HCT116 (cell line): ENCODE measurements around the gene SFXN5. TPM values are rescaled to one million over a fixed set of nuclear protein-coding genes. Genes with fewer than 3 reads are reported as not detected.

ENCODE experiments used
- ATAC-seq: fragments of 200-7000 bp; cut with Tn5 transposase; 2 replicates; pipeline ENCODE4 v1.9.1; 2020; ENCODE audit warnings: mild to moderate bottlenecking, moderate library complexity
- BruUV-seq: library from RNA; stranded (reverse); fragments of 400-500 nt; replicated peaks from 2 replicates; lab custom pipeline; 2021; lab: Mats Ljungman, UMichigan
- CTCF ChIA-PET: fragments of 300-600 bp; sonication (Branson Sonifier 250); formaldehyde crosslinking; loops from one replicate; lab custom pipeline; 2021; ENCODE audit warnings: antibody characterized with exemption; lab: Charles Lee
- POLR2A ChIA-PET: fragments of 300-600, 350-600 bp; sonication (Branson Sonifier 250); formaldehyde crosslinking; loops from one replicate; lab custom pipeline; 2021; ENCODE audit warnings: antibody characterized with exemption; lab: Charles Lee
- RAD21 ChIA-PET, 2 experiments: fragments of 300-600 bp; sonication (Branson Sonifier 250); formaldehyde crosslinking; loops; one replicate each; lab custom pipeline; 2023; ENCODE audit warnings: low total read pairs in 2 of 2; ENCODE audit not compliant: uncharacterized antibody in 2 of 2, unreplicated experiment in 2 of 2, low non-redundant PET in 1 of 2; lab: Charles Lee
- DNase-seq: peaks from one replicate; pipeline ENCODE4 v3.0.0-alpha.2; 2010; ENCODE audit warnings: low read depth, low spot score
- H2AFZ ChIP-seq: fragments of 200-600 bp; shearing (Covaris generic), sonication (generic); 2 replicates; pipeline ENCODE4 v1.6.1; 2017; ENCODE audit warnings: low read depth, mixed run types, mixed read lengths, antibody characterized with exemption, low read length; ENCODE audit not compliant: poor library complexity, severe bottlenecking
- H3K27ac ChIP-seq: 2 replicates; pipeline ENCODE4 v1.5.1; 2012; ENCODE audit warnings: low read depth, low read length
- H3K27me3 ChIP-seq: fragments of 200-600 bp; sonication (generic); 2 replicates; pipeline ENCODE4 v1.6.1; 2016; ENCODE audit warnings: mixed run types, low read length, mixed read lengths; ENCODE audit not compliant: insufficient read depth
- H3K36me3 ChIP-seq, 2 experiments: fragments of 200-500 bp in 1 of 2; fragments of 200-600 bp in 1 of 2; sonication (Bioruptor generic) in 1 of 2; sonication (generic) in 1 of 2; 2 replicates each; pipeline versions ENCODE4 v1.5.1 to v1.6.1; 2014 to 2016; ENCODE audit warnings: low read length in 2 of 2, inconsistent platforms in 1 of 2, mixed read lengths in 1 of 2, mixed run types in 1 of 2; ENCODE audit not compliant: insufficient read depth in 2 of 2, control insufficient read depth in 1 of 2
- H3K4me1 ChIP-seq, 2 experiments: fragments of 200-600 bp in 1 of 2; sonication (generic) in 1 of 2; 2 replicates each; pipeline versions ENCODE4 v1.5.1 to v1.6.1; 2012 to 2017; ENCODE audit warnings: low read length in 2 of 2, inconsistent platforms in 1 of 2, mild to moderate bottlenecking in 1 of 2, mixed read lengths in 1 of 2, mixed run types in 1 of 2, moderate library complexity in 1 of 2; ENCODE audit not compliant: insufficient read depth in 2 of 2, control insufficient read depth in 1 of 2
- H3K4me2 ChIP-seq: fragments of 200-600 bp; sonication (generic); 2 replicates; pipeline ENCODE4 v1.6.1; 2017; ENCODE audit warnings: mixed run types, low read length, mixed read lengths
- H3K4me3 ChIP-seq, 2 experiments: fragments of 200-600 bp in 1 of 2; sonication (generic) in 1 of 2; replicated peaks in 1 of 2; 2 replicates each; pipeline ENCODE4 v1.5.1; 2011 to 2016; ENCODE audit warnings: low read length in 2 of 2, control low read depth in 1 of 2, low read depth in 1 of 2, mild to moderate bottlenecking in 1 of 2, mixed read lengths in 1 of 2, mixed run types in 1 of 2
- H3K79me2 ChIP-seq: fragments of 200-600 bp; sonication (generic); 2 replicates; pipeline ENCODE4 v1.6.1; 2017; ENCODE audit warnings: mild to moderate bottlenecking, mixed run types, low read length, moderate library complexity, mixed read lengths; ENCODE audit not compliant: insufficient read depth
- H3K9ac ChIP-seq: fragments of 200-600 bp; sonication (generic); 2 replicates; pipeline ENCODE4 v1.6.1; 2016; ENCODE audit warnings: low read length, mixed read lengths
- H3K9me2 ChIP-seq: fragments of 200-600 bp; sonication (generic), shearing (Covaris generic); 2 replicates; pipeline ENCODE4 v1.6.1; 2017; ENCODE audit warnings: mixed run types, mild to moderate bottlenecking, moderate library complexity; ENCODE audit not compliant: insufficient read depth
- H3K9me3 ChIP-seq, 2 experiments: fragments of 200-500 bp in 1 of 2; fragments of 200-600 bp in 1 of 2; sonication (Bioruptor generic) in 1 of 2; sonication (generic) in 1 of 2; 2 replicates each; pipeline ENCODE4 v1.6.1; 2014 to 2017; ENCODE audit warnings: low read length in 2 of 2, mixed read lengths in 2 of 2, inconsistent platforms in 1 of 2, low read depth in 1 of 2, mild to moderate bottlenecking in 1 of 2, mixed run types in 1 of 2, moderate library complexity in 1 of 2; ENCODE audit not compliant: control insufficient read depth in 1 of 2, insufficient read depth in 1 of 2
- H4K20me1 ChIP-seq: fragments of 200-600 bp; sonication (generic), shearing (Covaris generic); 2 replicates; pipeline ENCODE4 v1.6.1; 2017; ENCODE audit warnings: mixed run types, mild to moderate bottlenecking, moderate library complexity; ENCODE audit not compliant: insufficient read depth
- CEBPB ChIP-seq: IDR thresholded peaks from 2 replicates; pipeline ENCODE4 v1.6.1; 2012; ENCODE audit warnings: low read depth
- EGR1 ChIP-seq: IDR thresholded peaks from 2 replicates; pipeline ENCODE4 v1.6.1; 2012; ENCODE audit warnings: low read depth
- ELF1 ChIP-seq: IDR thresholded peaks from 2 replicates; pipeline ENCODE4 v1.6.1; 2012; ENCODE audit warnings: low read depth, borderline replicate concordance
- FOSL1 ChIP-seq: IDR thresholded peaks from 2 replicates; pipeline ENCODE4 v1.6.1; 2012; ENCODE audit warnings: low read depth
- JUND ChIP-seq: IDR thresholded peaks from 2 replicates; pipeline ENCODE4 v1.6.1; 2012
- MAX ChIP-seq: IDR thresholded peaks from 2 replicates; pipeline ENCODE4 v1.6.1; 2012
- POLR2A ChIP-seq: IDR thresholded peaks from 2 replicates; pipeline ENCODE4 v1.7.0; 2011; ENCODE audit warnings: borderline replicate concordance; ENCODE audit not compliant: insufficient read depth, insufficient read length; ENCODE audit errors: extremely low read depth
- POLR2AphosphoS5 ChIP-seq: IDR thresholded peaks from 2 replicates; pipeline ENCODE4 v1.6.1; 2011; ENCODE audit warnings: mild to moderate bottlenecking, low read depth, low read length, moderate library complexity
- SP1 ChIP-seq: IDR thresholded peaks from 2 replicates; pipeline ENCODE4 v1.6.1; 2012; ENCODE audit warnings: low read depth
- TCF7L2 ChIP-seq: IDR thresholded peaks from 2 replicates; pipeline ENCODE4 v1.7.0; 2011; ENCODE audit warnings: borderline replicate concordance, inconsistent platforms; ENCODE audit not compliant: insufficient read depth, insufficient read length; ENCODE audit errors: extremely low read depth
- YY1 ChIP-seq: IDR thresholded peaks from 2 replicates; pipeline ENCODE4 v1.6.1; 2011; ENCODE audit warnings: low read length, low read depth, moderate library complexity, mild to moderate bottlenecking; ENCODE audit not compliant: insufficient replicate concordance; ENCODE audit errors: extremely low read depth
- ZFX ChIP-seq: fragments of 450-650 bp; IDR thresholded peaks from 2 replicates; pipeline ENCODE4 v1.6.1; 2017
- intact Hi-C: fragments of 100-400 bp; cut with micrococcal nuclease; formaldehyde crosslinking; loops from 2 replicates; pipeline ENCODE4 v1.10.0; 2022
- total RNA-seq: library from RNA; stranded (reverse); gene quantifications from one replicate; pipeline ENCODE4 v1.2.1, GENCODE V29; 2021; ENCODE audit not compliant: unreplicated experiment

The SFXN5 gene
- total RNA-seq, 1 experiment from 2014 or later, result 10.0 TPM

- ChIA-PET POLR2A (no interaction called here), RAD21 (no interaction called here), CTCF (no interaction called here)
- ATAC-seq, result peak; percentile 54
- no peaks in the 10 kb centered on the region for H3K27me3 ChIP-seq
- H3K4me1 ChIP-seq, result peaks cover 20 to 30% of the 10 kb centered on the region in 2 experiments
- H3K9me2 ChIP-seq, result no peaks in the 10 kb centered on the region
- H4K20me1 ChIP-seq, result no peaks in the 10 kb centered on the region
- DNase-seq, result peak; percentile 26
- peak overlapping the region; percentile 69 to 85 for H3K4me3 ChIP-seq
- TF ChIP-seq FOSL1 (no peak), MAX (0 out of 2 replicates have a peak, but pooled peaks have one; percentile 30), POLR2AphosphoS5 (peak; percentile 43)
- TSS peak; percentile 53 for BruUV-seq
- H2AFZ ChIP-seq, result no peak overlapping the region
- peak overlapping the region; percentile 91 for H3K27ac ChIP-seq
- no peaks in the 10 kb centered on the region; a peak in 1 of 4 replicates for H3K36me3 ChIP-seq
- H3K9me3 ChIP-seq, result no peaks in the 10 kb centered on the region
- peak overlapping the region; percentile 88 for H3K4me2 ChIP-seq
- peak overlapping the region; percentile 91 for H3K9ac ChIP-seq
- intact Hi-C loops, result no loop called here
- H3K79me2 ChIP-seq, result peaks cover 59% of the 10 kb centered on the region
Observed at GRCh38 chr2:73111073-73112025, 39.8 kb upstream of the SFXN5 start.

- no peaks in the 10 kb centered on the region for H3K27me3 ChIP-seq
- H3K4me1 ChIP-seq, result peaks cover 20 to 34% of the 10 kb centered on the region in 2 experiments
- no TSS peak for BruUV-seq
- no peak overlapping the region for H2AFZ ChIP-seq
- TF ChIP-seq CEBPB (no peak), SP1 (no peak), ZFX (no peak), ELF1 (no peak), EGR1 (no peak), TCF7L2 (no peak), JUND (no peak), YY1 (no peak), POLR2A (no peak)
- H3K9me3 ChIP-seq, result no peaks in the 10 kb centered on the region
- DNase-seq (no peak), ATAC-seq (no peak)
- peak overlapping the region; percentile 88 for H3K4me2 ChIP-seq
- peaks cover 66% of the 10 kb centered on the region for H3K79me2 ChIP-seq
- peak overlapping the region; percentile 69 to 85 for H3K4me3 ChIP-seq
- no peaks in the 10 kb centered on the region; a peak in 1 of 4 replicates for H3K36me3 ChIP-seq
- H3K9me2 ChIP-seq, result no peaks in the 10 kb centered on the region
- RAD21 ChIA-PET, result no interaction called here
- POLR2A ChIA-PET, result no interaction called here
- intact Hi-C loops, result no loop called here
- H4K20me1 ChIP-seq, result no peaks in the 10 kb centered on the region
- CTCF ChIA-PET, result no interaction called here
- H3K9ac ChIP-seq, result peak overlapping the region; percentile 91; the same call in 1 of the 2 replicates
- peak overlapping the region; percentile 91 for H3K27ac ChIP-seq
Observed at GRCh38 chr2:73110168-73111072, 38.9 kb upstream of the SFXN5 start.
